PC-3 (cell line): ENCODE measurements around the gene TSSK2.

Experiments
- CTCF ChIP-seq: fragments of 300-600 bp; sonication (generic); conservative IDR thresholded peaks from 2 replicates; pipeline ENCODE4 v1.5.1; 2017; ENCODE audit warnings: antibody characterized with exemption, low read depth, mild to moderate bottlenecking, low read length
- EZH2 ChIP-seq: fragments of 300-600 bp; sonication (generic); IDR thresholded peaks from one replicate; pipeline ENCODE4 v1.6.1; 2017; ENCODE audit warnings: antibody characterized with exemption, mild to moderate bottlenecking, low read length; ENCODE audit not compliant: unreplicated experiment

GRCh38 chr22:19173047-19174035 is 42.2 kb downstream of the TSSK2 start:
- TF ChIP-seq CTCF (no peak), EZH2 (no peak)
